WTC11 (cell line): ENCODE data around the gene HSBP1L1. TPM values are rescaled to one million over a fixed set of nuclear protein-coding genes. Genes with fewer than 3 reads are reported as not detected.

Experiments used
- ATAC-seq: fragments of 200-7000 bp; cut with Tn5 transposase; 2 replicates; pipeline ENCODE4 v1.10.0; 2021; ENCODE audit warnings: mild to moderate bottlenecking, moderate library complexity
- CTCF ChIA-PET: fragments of 300-600 bp; sonication (Branson Sonifier 250); formaldehyde crosslinking; loops from one replicate; lab custom pipeline; 2021; ENCODE audit warnings: antibody characterized with exemption; lab: Charles Lee
- POLR2A ChIA-PET: fragments of 350-600 bp; sonication (Branson Sonifier 250); formaldehyde crosslinking; loops from one replicate; lab custom pipeline; 2021; ENCODE audit warnings: antibody characterized with exemption; lab: Charles Lee
- DNase-seq: peaks from one replicate; pipeline ENCODE4 v3.0.0; 2021; ENCODE audit warnings: low spot score
- H3K27ac Mint-ChIP-seq: 2 replicates; pipeline ENCODE4 v1.8.0; 2021; ENCODE audit warnings: mixed read lengths
- H3K27me3 Mint-ChIP-seq: 2 replicates; pipeline ENCODE4 v1.8.0; 2021; ENCODE audit warnings: low read depth, mild to moderate bottlenecking, moderate library complexity, mixed read lengths
- H3K36me3 Mint-ChIP-seq: 2 replicates; pipeline ENCODE4 v1.8.0; 2021; ENCODE audit warnings: mixed read lengths
- H3K4me1 Mint-ChIP-seq: 2 replicates; pipeline ENCODE4 v1.8.0; 2022; ENCODE audit warnings: mixed read lengths
- H3K4me3 Mint-ChIP-seq: 2 replicates; pipeline ENCODE4 v1.8.0; 2021; ENCODE audit warnings: mild to moderate bottlenecking, moderate library complexity, mixed read lengths
- H3K9me3 Mint-ChIP-seq: 2 replicates; pipeline ENCODE4 v1.8.0; 2021; ENCODE audit warnings: mixed read lengths
- CBFB ChIP-seq: sonication (generic); formaldehyde crosslinking; IDR thresholded peaks from 2 replicates; pipeline ENCODE4 v1.8.1; 2022; ENCODE audit warnings: mild to moderate bottlenecking, low read depth, missing genetic modification reagents
- GABPB1 ChIP-seq: sonication (generic); formaldehyde crosslinking; IDR thresholded peaks from 2 replicates; pipeline ENCODE4 v1.8.1; 2023; ENCODE audit warnings: mild to moderate bottlenecking, missing genetic modification reagents
- MXD4 ChIP-seq: fragments of 250-450 bp; sonication (Bioruptor Pico); IDR thresholded peaks from 2 replicates; pipeline ENCODE4 v1.8.0; 2021; ENCODE audit warnings: mild to moderate bottlenecking, moderate library complexity, borderline replicate concordance
- NFATC4 ChIP-seq: fragments of 250-450 bp; sonication (Bioruptor Pico); IDR thresholded peaks from 2 replicates; pipeline ENCODE4 v1.9.0; 2021; ENCODE audit warnings: mild to moderate bottlenecking
- PRRX2 ChIP-seq: fragments of 250-450 bp; sonication (Bioruptor Pico); IDR thresholded peaks from 2 replicates; pipeline ENCODE4 v1.8.0; 2021; ENCODE audit warnings: mild to moderate bottlenecking
- ZNF317 ChIP-seq: sonication (generic); formaldehyde crosslinking; IDR thresholded peaks from 2 replicates; pipeline ENCODE4 v1.8.1; 2023; ENCODE audit warnings: low read depth, mild to moderate bottlenecking, moderate library complexity, missing genetic modification reagents, borderline replicate concordance
- ZNF423 ChIP-seq: fragments of 250-450 bp; sonication (Bioruptor Pico); IDR thresholded peaks from 2 replicates; pipeline ENCODE4 v2.1.2; 2022; ENCODE audit warnings: mild to moderate bottlenecking, moderate library complexity
- total RNA-seq: library from RNA; stranded (reverse); gene quantifications from 3 replicates; pipeline ENCODE4 v1.2.3, GENCODE V29; 2021
- TF ChIP-seq, protein P1 (sequence below): sonication (generic); formaldehyde crosslinking; conservative IDR thresholded peaks from 2 replicates; pipeline ENCODE4 v1.8.1; 2023; ENCODE audit warnings: mild to moderate bottlenecking, low read depth, missing genetic modification reagents, moderate library complexity
- TF ChIP-seq, protein P2 (sequence below): sonication (generic); formaldehyde crosslinking; IDR thresholded peaks from 2 replicates; pipeline ENCODE4 v1.8.1; 2023; ENCODE audit warnings: mild to moderate bottlenecking, missing genetic modification reagents, borderline replicate concordance
- TF ChIP-seq, protein P3 (sequence below): sonication (generic); formaldehyde crosslinking; IDR thresholded peaks from 2 replicates; pipeline ENCODE4 v1.8.1; 2023; ENCODE audit warnings: mild to moderate bottlenecking, missing genetic modification reagents, moderate library complexity
- TF ChIP-seq, protein P4 (sequence below): fragments of 200-600 bp; IDR thresholded peaks from 2 replicates; pipeline ENCODE4 v1.8.0; 2022; ENCODE audit warnings: antibody characterized with exemption
- TF ChIP-seq, protein P5 (sequence below): sonication (generic); formaldehyde crosslinking; IDR thresholded peaks from 2 replicates; pipeline ENCODE4 v1.8.0; 2022; ENCODE audit warnings: mild to moderate bottlenecking, missing genetic modification reagents
- TF ChIP-seq, protein P6 (sequence below): sonication (generic); formaldehyde crosslinking; IDR thresholded peaks from 2 replicates; pipeline ENCODE4 v1.8.1; 2023; ENCODE audit warnings: mild to moderate bottlenecking, missing genetic modification reagents

HSBP1L1 gene
- total RNA-seq, 1 experiment from 2014 or later: 1.4 TPM

DNA sequence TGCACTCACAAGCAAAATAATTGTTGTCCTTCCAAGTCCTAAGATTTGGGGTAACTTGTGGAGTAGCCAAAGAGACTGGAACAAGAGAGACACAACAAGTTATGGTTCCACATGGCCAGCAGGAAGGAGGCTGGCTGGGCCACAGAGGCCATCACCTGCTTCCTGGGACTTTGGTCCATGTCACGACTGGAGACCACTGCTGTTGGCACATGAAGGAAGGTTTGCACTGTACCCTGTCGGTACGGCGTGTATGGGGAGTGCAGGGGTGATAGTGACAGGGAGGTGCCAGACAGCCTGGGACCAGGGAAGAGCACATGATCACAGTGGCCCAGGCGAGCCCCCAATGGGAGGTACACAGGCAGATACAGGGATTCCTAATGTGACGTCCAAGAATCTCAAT lies 28.5 kb upstream of the HSBP1L1 start (continued):
- TF ChIP-seq, protein P1, sequence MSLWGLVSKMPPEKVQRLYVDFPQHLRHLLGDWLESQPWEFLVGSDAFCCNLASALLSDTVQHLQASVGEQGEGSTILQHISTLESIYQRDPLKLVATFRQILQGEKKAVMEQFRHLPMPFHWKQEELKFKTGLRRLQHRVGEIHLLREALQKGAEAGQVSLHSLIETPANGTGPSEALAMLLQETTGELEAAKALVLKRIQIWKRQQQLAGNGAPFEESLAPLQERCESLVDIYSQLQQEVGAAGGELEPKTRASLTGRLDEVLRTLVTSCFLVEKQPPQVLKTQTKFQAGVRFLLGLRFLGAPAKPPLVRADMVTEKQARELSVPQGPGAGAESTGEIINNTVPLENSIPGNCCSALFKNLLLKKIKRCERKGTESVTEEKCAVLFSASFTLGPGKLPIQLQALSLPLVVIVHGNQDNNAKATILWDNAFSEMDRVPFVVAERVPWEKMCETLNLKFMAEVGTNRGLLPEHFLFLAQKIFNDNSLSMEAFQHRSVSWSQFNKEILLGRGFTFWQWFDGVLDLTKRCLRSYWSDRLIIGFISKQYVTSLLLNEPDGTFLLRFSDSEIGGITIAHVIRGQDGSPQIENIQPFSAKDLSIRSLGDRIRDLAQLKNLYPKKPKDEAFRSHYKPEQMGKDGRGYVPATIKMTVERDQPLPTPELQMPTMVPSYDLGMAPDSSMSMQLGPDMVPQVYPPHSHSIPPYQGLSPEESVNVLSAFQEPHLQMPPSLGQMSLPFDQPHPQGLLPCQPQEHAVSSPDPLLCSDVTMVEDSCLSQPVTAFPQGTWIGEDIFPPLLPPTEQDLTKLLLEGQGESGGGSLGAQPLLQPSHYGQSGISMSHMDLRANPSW (CRISPR knock-in tag): no peak
- TF ChIP-seq, protein P2, sequence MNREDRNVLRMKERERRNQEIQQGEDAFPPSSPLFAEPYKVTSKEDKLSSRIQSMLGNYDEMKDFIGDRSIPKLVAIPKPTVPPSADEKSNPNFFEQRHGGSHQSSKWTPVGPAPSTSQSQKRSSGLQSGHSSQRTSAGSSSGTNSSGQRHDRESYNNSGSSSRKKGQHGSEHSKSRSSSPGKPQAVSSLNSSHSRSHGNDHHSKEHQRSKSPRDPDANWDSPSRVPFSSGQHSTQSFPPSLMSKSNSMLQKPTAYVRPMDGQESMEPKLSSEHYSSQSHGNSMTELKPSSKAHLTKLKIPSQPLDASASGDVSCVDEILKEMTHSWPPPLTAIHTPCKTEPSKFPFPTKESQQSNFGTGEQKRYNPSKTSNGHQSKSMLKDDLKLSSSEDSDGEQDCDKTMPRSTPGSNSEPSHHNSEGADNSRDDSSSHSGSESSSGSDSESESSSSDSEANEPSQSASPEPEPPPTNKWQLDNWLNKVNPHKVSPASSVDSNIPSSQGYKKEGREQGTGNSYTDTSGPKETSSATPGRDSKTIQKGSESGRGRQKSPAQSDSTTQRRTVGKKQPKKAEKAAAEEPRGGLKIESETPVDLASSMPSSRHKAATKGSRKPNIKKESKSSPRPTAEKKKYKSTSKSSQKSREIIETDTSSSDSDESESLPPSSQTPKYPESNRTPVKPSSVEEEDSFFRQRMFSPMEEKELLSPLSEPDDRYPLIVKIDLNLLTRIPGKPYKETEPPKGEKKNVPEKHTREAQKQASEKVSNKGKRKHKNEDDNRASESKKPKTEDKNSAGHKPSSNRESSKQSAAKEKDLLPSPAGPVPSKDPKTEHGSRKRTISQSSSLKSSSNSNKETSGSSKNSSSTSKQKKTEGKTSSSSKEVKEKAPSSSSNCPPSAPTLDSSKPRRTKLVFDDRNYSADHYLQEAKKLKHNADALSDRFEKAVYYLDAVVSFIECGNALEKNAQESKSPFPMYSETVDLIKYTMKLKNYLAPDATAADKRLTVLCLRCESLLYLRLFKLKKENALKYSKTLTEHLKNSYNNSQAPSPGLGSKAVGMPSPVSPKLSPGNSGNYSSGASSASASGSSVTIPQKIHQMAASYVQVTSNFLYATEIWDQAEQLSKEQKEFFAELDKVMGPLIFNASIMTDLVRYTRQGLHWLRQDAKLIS: no peak
- TF ChIP-seq, protein P3, sequence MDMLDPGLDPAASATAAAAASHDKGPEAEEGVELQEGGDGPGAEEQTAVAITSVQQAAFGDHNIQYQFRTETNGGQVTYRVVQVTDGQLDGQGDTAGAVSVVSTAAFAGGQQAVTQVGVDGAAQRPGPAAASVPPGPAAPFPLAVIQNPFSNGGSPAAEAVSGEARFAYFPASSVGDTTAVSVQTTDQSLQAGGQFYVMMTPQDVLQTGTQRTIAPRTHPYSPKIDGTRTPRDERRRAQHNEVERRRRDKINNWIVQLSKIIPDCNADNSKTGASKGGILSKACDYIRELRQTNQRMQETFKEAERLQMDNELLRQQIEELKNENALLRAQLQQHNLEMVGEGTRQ: no peak
- TF ChIP-seq MXD4 (CRISPR knock-in tag) (no peak), GABPB1 (CRISPR knock-in tag) (no peak)
- TF ChIP-seq, protein P4, sequence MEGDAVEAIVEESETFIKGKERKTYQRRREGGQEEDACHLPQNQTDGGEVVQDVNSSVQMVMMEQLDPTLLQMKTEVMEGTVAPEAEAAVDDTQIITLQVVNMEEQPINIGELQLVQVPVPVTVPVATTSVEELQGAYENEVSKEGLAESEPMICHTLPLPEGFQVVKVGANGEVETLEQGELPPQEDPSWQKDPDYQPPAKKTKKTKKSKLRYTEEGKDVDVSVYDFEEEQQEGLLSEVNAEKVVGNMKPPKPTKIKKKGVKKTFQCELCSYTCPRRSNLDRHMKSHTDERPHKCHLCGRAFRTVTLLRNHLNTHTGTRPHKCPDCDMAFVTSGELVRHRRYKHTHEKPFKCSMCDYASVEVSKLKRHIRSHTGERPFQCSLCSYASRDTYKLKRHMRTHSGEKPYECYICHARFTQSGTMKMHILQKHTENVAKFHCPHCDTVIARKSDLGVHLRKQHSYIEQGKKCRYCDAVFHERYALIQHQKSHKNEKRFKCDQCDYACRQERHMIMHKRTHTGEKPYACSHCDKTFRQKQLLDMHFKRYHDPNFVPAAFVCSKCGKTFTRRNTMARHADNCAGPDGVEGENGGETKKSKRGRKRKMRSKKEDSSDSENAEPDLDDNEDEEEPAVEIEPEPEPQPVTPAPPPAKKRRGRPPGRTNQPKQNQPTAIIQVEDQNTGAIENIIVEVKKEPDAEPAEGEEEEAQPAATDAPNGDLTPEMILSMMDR: no peak
- TF ChIP-seq, protein P5, sequence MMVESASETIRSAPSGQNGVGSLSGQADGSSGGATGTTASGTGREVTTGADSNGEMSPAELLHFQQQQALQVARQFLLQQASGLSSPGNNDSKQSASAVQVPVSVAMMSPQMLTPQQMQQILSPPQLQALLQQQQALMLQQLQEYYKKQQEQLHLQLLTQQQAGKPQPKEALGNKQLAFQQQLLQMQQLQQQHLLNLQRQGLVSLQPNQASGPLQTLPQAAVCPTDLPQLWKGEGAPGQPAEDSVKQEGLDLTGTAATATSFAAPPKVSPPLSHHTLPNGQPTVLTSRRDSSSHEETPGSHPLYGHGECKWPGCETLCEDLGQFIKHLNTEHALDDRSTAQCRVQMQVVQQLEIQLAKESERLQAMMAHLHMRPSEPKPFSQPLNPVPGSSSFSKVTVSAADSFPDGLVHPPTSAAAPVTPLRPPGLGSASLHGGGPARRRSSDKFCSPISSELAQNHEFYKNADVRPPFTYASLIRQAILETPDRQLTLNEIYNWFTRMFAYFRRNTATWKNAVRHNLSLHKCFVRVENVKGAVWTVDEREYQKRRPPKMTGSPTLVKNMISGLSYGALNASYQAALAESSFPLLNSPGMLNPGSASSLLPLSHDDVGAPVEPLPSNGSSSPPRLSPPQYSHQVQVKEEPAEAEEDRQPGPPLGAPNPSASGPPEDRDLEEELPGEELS (CRISPR knock-in tag): no peak

DNA sequence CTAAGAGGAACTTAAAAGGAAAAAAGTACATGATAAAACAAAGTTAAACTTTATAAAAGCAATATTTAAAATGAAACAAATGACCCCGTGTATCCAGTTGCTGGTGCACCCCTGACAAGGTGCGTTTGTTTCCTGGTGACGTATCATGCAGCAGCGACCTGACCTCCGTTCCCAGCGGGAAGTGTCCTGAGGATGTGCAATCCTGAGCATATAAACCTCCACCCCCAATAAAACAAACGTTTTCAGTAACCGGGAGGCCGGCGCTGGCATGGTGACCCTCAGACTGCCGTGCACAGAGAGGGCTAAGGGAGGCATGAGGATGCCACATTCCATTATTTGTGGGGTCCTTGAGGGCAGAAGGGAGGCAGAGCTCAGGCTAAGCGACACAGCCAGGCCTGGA lies 27.8 kb upstream of the HSBP1L1 start:
- peaks cover 21% of the 10 kb centered on the region for H3K9me3 Mint-ChIP-seq
- TF ChIP-seq, protein P6, sequence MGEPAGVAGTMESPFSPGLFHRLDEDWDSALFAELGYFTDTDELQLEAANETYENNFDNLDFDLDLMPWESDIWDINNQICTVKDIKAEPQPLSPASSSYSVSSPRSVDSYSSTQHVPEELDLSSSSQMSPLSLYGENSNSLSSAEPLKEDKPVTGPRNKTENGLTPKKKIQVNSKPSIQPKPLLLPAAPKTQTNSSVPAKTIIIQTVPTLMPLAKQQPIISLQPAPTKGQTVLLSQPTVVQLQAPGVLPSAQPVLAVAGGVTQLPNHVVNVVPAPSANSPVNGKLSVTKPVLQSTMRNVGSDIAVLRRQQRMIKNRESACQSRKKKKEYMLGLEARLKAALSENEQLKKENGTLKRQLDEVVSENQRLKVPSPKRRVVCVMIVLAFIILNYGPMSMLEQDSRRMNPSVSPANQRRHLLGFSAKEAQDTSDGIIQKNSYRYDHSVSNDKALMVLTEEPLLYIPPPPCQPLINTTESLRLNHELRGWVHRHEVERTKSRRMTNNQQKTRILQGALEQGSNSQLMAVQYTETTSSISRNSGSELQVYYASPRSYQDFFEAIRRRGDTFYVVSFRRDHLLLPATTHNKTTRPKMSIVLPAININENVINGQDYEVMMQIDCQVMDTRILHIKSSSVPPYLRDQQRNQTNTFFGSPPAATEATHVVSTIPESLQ (CRISPR knock-in tag): no peak
- TF ChIP-seq ZNF317 (CRISPR knock-in tag) (no peak), PRRX2 (no peak), ZNF423 (CRISPR knock-in tag) (no peak), CBFB (no peak), NFATC4 (CRISPR knock-in tag) (no peak)
- TF ChIP-seq, protein P1 (CRISPR knock-in tag): no peak
- no peak overlapping the region for H3K4me3 Mint-ChIP-seq
- peak; percentile 6 for DNase-seq
- ChIA-PET POLR2A (no interaction called here), CTCF (no interaction called here)
- ATAC-seq: no peak
- peaks cover 8% of the 10 kb centered on the region for H3K4me1 Mint-ChIP-seq
- H3K27me3 Mint-ChIP-seq: no peaks in the 10 kb centered on the region
- peaks cover 11% of the 10 kb centered on the region for H3K36me3 Mint-ChIP-seq
- no peak overlapping the region for H3K27ac Mint-ChIP-seq
